Panc1 (cell line): ENCODE data around the gene MAGED4B. TPM values are rescaled to one million over a fixed set of nuclear protein-coding genes. Genes with fewer than 3 reads are reported as not detected.

Source experiments
- ATAC-seq: fragments of 200-7000 bp; cut with Tn5 transposase; 2 replicates; pipeline ENCODE4 v1.9.1; 2020; ENCODE audit warnings: mild to moderate bottlenecking, moderate library complexity
- BruUV-seq: library from RNA; stranded (reverse); fragments of 400-500 nt; replicated peaks from 2 replicates; lab custom pipeline; 2021; lab: Mats Ljungman, UMichigan
- CTCF ChIA-PET: fragments of 300-600 bp; sonication (Branson Sonifier 250); formaldehyde crosslinking; loops from one replicate; lab custom pipeline; 2022; ENCODE audit warnings: antibody characterized with exemption; lab: Charles Lee
- POLR2A ChIA-PET: fragments of 300-600 bp; sonication (Branson Sonifier 250); formaldehyde crosslinking; loops from one replicate; lab custom pipeline; 2022; ENCODE audit warnings: antibody characterized with exemption; lab: Charles Lee
- DNase-seq: peaks from one replicate; pipeline ENCODE4 v3.0.0-alpha.2; 2010; ENCODE audit warnings: low read depth, low spot score
- H3K27ac ChIP-seq: 2 replicates; pipeline ENCODE4 v1.5.1; 2011; ENCODE audit warnings: mild to moderate bottlenecking, low read length, inconsistent platforms
- H3K27me3 ChIP-seq: fragments of 200-500 bp; sonication (Bioruptor generic); 2 replicates; pipeline ENCODE4 v1.6.0; 2014; ENCODE audit warnings: low read length, inconsistent platforms; ENCODE audit not compliant: control insufficient read depth, insufficient read depth
- H3K36me3 ChIP-seq: fragments of 200-500 bp; sonication (Bioruptor generic); 2 replicates; pipeline ENCODE4 v1.5.1; 2014; ENCODE audit warnings: inconsistent platforms, mild to moderate bottlenecking, low read length, moderate library complexity; ENCODE audit not compliant: control insufficient read depth, insufficient read depth
- H3K4me1 ChIP-seq: 2 replicates; pipeline ENCODE4 v1.5.1; 2011; ENCODE audit warnings: inconsistent platforms, mild to moderate bottlenecking, low read length, moderate library complexity; ENCODE audit not compliant: control insufficient read depth, insufficient read depth
- H3K4me3 ChIP-seq, 2 experiments: 2 replicates each; pipeline ENCODE4 v1.5.1; 2011 to 2012; ENCODE audit warnings: low read depth in 2 of 2, low read length in 2 of 2, mild to moderate bottlenecking in 2 of 2, inconsistent platforms in 1 of 2, moderate library complexity in 1 of 2
- H3K9me3 ChIP-seq: fragments of 200-500 bp; sonication (Bioruptor generic); 2 replicates; pipeline ENCODE4 v1.5.1; 2014; ENCODE audit warnings: low read depth, mild to moderate bottlenecking, inconsistent platforms, low read length, moderate library complexity; ENCODE audit not compliant: control insufficient read depth, insufficient read depth
- CTCF ChIP-seq: fragments of 450-650 bp; IDR thresholded peaks from 2 replicates; pipeline ENCODE4 v1.5.1; 2017; ENCODE audit warnings: mild to moderate bottlenecking
- POLR2AphosphoS5 ChIP-seq: IDR thresholded peaks from 2 replicates; pipeline ENCODE4 v1.6.1; 2012; ENCODE audit warnings: mild to moderate bottlenecking, low read depth, low read length, moderate library complexity
- REST ChIP-seq, 2 experiments: IDR thresholded peaks; 2 replicates each; pipeline ENCODE4 v1.6.1; 2011 to 2012; ENCODE audit warnings: low read depth in 2 of 2, control low read depth in 1 of 2, low read length in 1 of 2, mild to moderate bottlenecking in 1 of 2, moderate library complexity in 1 of 2; ENCODE audit not compliant: insufficient read depth in 1 of 2
- SIN3A ChIP-seq: IDR thresholded peaks from 2 replicates; pipeline ENCODE4 v1.6.1; 2012; ENCODE audit warnings: low read depth, mild to moderate bottlenecking, low read length, moderate library complexity, borderline replicate concordance; ENCODE audit not compliant: insufficient read depth
- TCF7L2 ChIP-seq: IDR thresholded peaks from 2 replicates; pipeline ENCODE4 v1.6.1; 2011; ENCODE audit warnings: mild to moderate bottlenecking, low read depth, low read length, inconsistent platforms
- in situ Hi-C: cut with HindIII; loops from 2 replicates; pipeline ENCODE4 v1.10.0; 2016; ENCODE audit warnings: low sequenced_read_pairs, low pct_unique_long_range_greater_than_20kb
- intact Hi-C: fragments of 100-400 bp; cut with micrococcal nuclease; formaldehyde crosslinking; loops from one replicate; pipeline ENCODE4 v1.10.0; 2022; ENCODE audit not compliant: unreplicated experiment
- total RNA-seq: library from RNA; stranded (reverse); gene quantifications from one replicate; pipeline ENCODE4 v1.2.1, GENCODE V29; 2021; ENCODE audit not compliant: unreplicated experiment

Gene MAGED4B
- total RNA-seq, 1 experiment from 2014 or later: 2.6 TPM

- H3K9me3 ChIP-seq: no peaks in the 10 kb centered on the region
- BruUV-seq: no TSS peak
- TF ChIP-seq TCF7L2 (no peak), CTCF (no peak), REST (IDR thresholded peaks at IDR 0.05; ENCODE audit: insufficient read depth in 1 of 2, low read depth in 2 of 2, low read length in 1 of 2) (no peak), SIN3A (no peak), POLR2AphosphoS5 (no peak)
- ATAC-seq (no peak), DNase-seq (no peak)
- in situ Hi-C loops: no loop called here
- H3K4me1 ChIP-seq: no peaks in the 10 kb centered on the region
- ChIA-PET CTCF (no interaction called here), POLR2A (no interaction called here)
- no peak overlapping the region for H3K27ac ChIP-seq
- no peaks in the 10 kb centered on the region for H3K27me3 ChIP-seq
- no peaks in the 10 kb centered on the region for H3K36me3 ChIP-seq
- H3K4me3 ChIP-seq: no peak overlapping the region
- intact Hi-C loops: no loop called here
Measured at GRCh38 chrX:52015794-52016193, 53.2 kb downstream of the MAGED4B start.

Other genes starting within 250 kb of the MAGED4B start
- gene MAGED1, start 175.6 kb downstream of the MAGED4B start, total RNA-seq: 151 TPM
- gene MAGED4, start 115.7 kb upstream of the MAGED4B start, total RNA-seq: 0.74 TPM